Stimulated activated CD4-positive, alpha-beta T cell treated with anti-CD3 and anti-CD28 coated beads, Interleukin-15, amount 100 ng/mL, for 48 hours (primary cell): ENCODE results near the gene PPIL4.

Experiments
- DNase-seq, 2 donors: peaks; one replicate each; pipeline ENCODE4 v3.0.0-alpha.2; 2020; ENCODE audit warnings: low read depth in 2 of 2

Gene PPIL4

GRCh38 chr6:149545754-149546471, at the start of gene PPIL4:
Gene PPIL4 (minus strand): TSS chr6:149546043. CDS start chr6:149546005, 38 bp downstream.
- DNase-seq, result peak; percentile 89 to 96

- DNase-seq, result no peak
Measured at GRCh38 chr6:149593408-149593807, 47.6 kb upstream of the PPIL4 start.

- no peak for DNase-seq
Measured at GRCh38 chr6:149592983-149593382, 47.1 kb upstream of the PPIL4 start.

- no peak for DNase-seq
Measured at GRCh38 chr6:149586149-149586548, 40.3 kb upstream of the PPIL4 start.

GRCh38 chr6:149581349-149581748, 35.5 kb upstream of the PPIL4 start:
- DNase-seq, result no peak

- DNase-seq, result no peak
Measured at GRCh38 chr6:149580880-149581279, 35.0 kb upstream of the PPIL4 start.

GRCh38 chr6:149567945-149568585, 22.2 kb upstream of the PPIL4 start:
- DNase-seq, result no peak

GRCh38 chr6:149567194-149567586, 21.3 kb upstream of the PPIL4 start:
- no peak for DNase-seq

- peak; percentile 22 to 31 for DNase-seq
Measured at GRCh38 chr6:149566410-149567193, 20.8 kb upstream of the PPIL4 start.

GRCh38 chr6:149565527-149566409, 19.9 kb upstream of the PPIL4 start, which contains the start of gene GINM1:
Gene GINM1 (plus strand): TSS chr6:149566375. CDS start chr6:149566415, 40 bp downstream.
- DNase-seq, result peak; percentile 88 to 94

- DNase-seq, result no peak
Measured at GRCh38 chr6:149563928-149564325, 18.1 kb upstream of the PPIL4 start.

GRCh38 chr6:149563203-149563927, 17.5 kb upstream of the PPIL4 start:
- DNase-seq, result no peak

- DNase-seq, result no peak
Measured at GRCh38 chr6:149560736-149561135, 14.9 kb upstream of the PPIL4 start.

- no peak for DNase-seq
Measured at GRCh38 chr6:149559389-149559788, 13.5 kb upstream of the PPIL4 start.

- DNase-seq, result no peak
Measured at GRCh38 chr6:149558029-149558428, 12.2 kb upstream of the PPIL4 start.

GRCh38 chr6:149551920-149552319, 6.1 kb upstream of the PPIL4 start:
- no peak for DNase-seq

- DNase-seq, result peak; percentile 33 to 37
Measured at GRCh38 chr6:149545258-149545753, 537 bp downstream of the PPIL4 start.

GRCh38 chr6:149544646-149545257, 1.1 kb downstream of the PPIL4 start:
- DNase-seq, result no peak

GRCh38 chr6:149541139-149541538, 4.7 kb downstream of the PPIL4 start:
- DNase-seq, result no peak

- DNase-seq, result no peak
Measured at GRCh38 chr6:149534742-149535141, 11.1 kb downstream of the PPIL4 start.
